Measurements from ENCODE around the gene ZNF610. TPM values are rescaled to one million over a fixed set of nuclear protein-coding genes. Genes with fewer than 3 reads are reported as not detected.

ZNF610 gene
- total RNA-seq, 1 experiment from 2014 or later = not detected

DNA sequence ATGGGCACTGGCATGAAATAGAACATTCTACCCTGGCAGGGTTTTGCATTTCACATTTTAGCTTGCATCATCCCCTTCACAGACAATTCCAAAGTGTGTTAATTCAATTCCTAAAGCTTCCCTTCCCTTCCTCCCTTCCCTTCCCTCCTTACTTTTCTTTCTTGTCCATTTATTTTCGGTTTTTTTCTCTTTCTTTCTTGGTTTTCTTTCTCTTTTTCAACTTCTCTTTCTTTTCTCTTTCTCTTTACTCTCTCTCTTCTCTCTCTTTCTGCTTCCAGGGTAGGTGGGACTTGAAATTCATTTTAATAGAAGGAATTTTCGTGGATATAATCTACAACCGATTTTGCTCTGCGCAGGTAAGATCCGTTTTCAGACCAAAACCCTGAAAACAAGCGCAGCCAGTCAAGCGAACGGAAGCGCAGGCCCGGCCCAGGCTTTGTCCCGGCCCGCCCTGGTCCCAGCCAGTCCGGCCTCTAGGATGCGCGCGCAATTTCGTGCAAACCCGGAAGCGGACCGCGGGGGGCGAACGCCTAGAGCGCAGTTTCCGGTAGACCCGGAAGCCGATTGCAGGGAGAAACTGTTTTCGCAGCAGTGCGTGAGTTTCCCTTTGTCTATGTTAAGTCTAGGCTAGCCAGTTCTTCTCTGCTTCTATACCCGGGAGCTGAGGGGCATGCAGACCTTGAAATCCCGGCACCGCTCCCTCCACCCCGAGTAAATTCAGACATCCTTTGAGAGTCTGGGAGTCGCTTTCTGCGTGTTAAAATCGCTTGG is 61.5 kb downstream of the ZNF610 start, which contains the start of gene ZNF528:
Gene ZNF528, plus strand, starts transcription at position 540 of the 771 bp plus-strand sequence. CDS start 4,165 bp downstream, outside the sequence.
- Histone ChIP-seq H3K27ac (ENCODE audit: low read depth, low read length) (no peak within 1 kb of the TSS), H3K4me3 (replicated peaks in 1 of 2; ENCODE audit: low read depth in 1 of 2, low read length in 2 of 2) (no peak within 1 kb of the TSS), H3K9me3 (ENCODE audit: control insufficient read depth in 1 of 2, insufficient read depth in 1 of 2, low read depth in 1 of 2, low read length in 2 of 2) (peaks cover 0 to 5% of the 10 kb centered on the region in 2 experiments; a peak in 2 of 4 replicates), H3K9ac (ENCODE audit: low read length) (no peak within 1 kb of the TSS), H3K36me3 (ENCODE audit: control insufficient read depth in 1 of 2, insufficient read depth in 2 of 2, low read length in 2 of 2) (no peaks in the 10 kb centered on the region), H3K4me1 (ENCODE audit: control insufficient read depth in 1 of 2, insufficient read depth in 2 of 2, low read length in 2 of 2) (no peaks in the 10 kb centered on the region), H3K9me2 (ENCODE audit: insufficient read depth) (no peaks in the 10 kb centered on the region), H4K20me1 (ENCODE audit: insufficient read depth) (no peaks in the 10 kb centered on the region), H3K27me3 (ENCODE audit: insufficient read depth, low read length) (no peaks in the 10 kb centered on the region), H3K4me2 (ENCODE audit: low read length) (no peak within 1 kb of the TSS), H2AFZ (ENCODE audit: low read depth, low read length, poor library complexity, severe bottlenecking) (no peak within 1 kb of the TSS), H3K79me2 (ENCODE audit: insufficient read depth, low read length) (no peaks in the 10 kb centered on the region)
- TF ChIP-seq REST (IDR thresholded peaks at IDR 0.05; ENCODE audit: low read depth) (no peak), CBX3 (IDR thresholded peaks at IDR 0.05; ENCODE audit: low read depth) (no peak), ATF3 (IDR thresholded peaks at IDR 0.05) (no peak), MAX (IDR thresholded peaks at IDR 0.05) (no peak), JUND (IDR thresholded peaks at IDR 0.05) (no peak), POLR2A (IDR thresholded peaks at IDR 0.05; ENCODE audit: borderline replicate concordance, extremely low read depth, insufficient read depth, insufficient read length) (no peak)
- intact Hi-C loops (cut with micrococcal nuclease) = no loop called here
- ChIA-PET POLR2A (no interaction called here), RAD21 (ENCODE audit: low non-redundant PET in 1 of 2, low total read pairs in 2 of 2, uncharacterized antibody in 2 of 2, unreplicated experiment in 2 of 2) (no interaction called here), CTCF (no interaction called here)
- DNase-seq (ENCODE audit: low read depth, low spot score) = no peak
- BruUV-seq (replicated peaks) = no TSS peak
- ATAC-seq = no peak

Measured in HCT116 (cell line).